Measurements from ENCODE around the gene JMJD1C. TPM values are rescaled to one million over a fixed set of nuclear protein-coding genes. Genes with fewer than 3 reads are reported as not detected.

JMJD1C gene
- total RNA-seq, 1 experiment from 2014 or later = 139 TPM

DNA sequence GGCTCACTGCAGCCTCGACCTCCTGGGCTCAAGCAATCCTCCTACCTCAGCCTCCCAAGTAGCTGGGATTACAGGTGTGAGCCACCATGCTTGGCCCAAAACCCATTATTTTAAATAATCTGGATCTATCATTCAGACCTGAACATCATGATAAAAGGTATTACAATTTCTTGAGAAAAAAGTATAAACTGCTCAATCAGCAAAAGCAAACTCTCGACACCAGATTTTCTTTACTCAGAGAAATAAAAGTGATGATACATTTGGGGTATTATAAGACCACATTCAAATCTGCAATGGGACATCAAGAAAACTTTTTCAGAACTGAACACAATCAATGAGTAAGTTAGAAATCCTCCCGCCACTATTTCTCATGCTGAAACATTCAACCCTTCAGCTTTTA lies 41.2 kb downstream of the JMJD1C start:
- Histone ChIP-seq H3K4me3 (ENCODE audit: low read length) (no peak overlapping the region), H3F3A (ENCODE audit: low read length, unreplicated experiment) (no peaks in the 10 kb centered on the region), H3K79me2 (ENCODE audit: low read length) (peaks cover 96% of the 10 kb centered on the region), H2AFZ (ENCODE audit: low read length) (no peak overlapping the region), H3K4me2 (ENCODE audit: low read length) (no peak overlapping the region), H4K20me1 (ENCODE audit: low read length) (no peaks in the 10 kb centered on the region), H3K9me2 (replicated peaks; ENCODE audit: low read length) (no peaks in the 10 kb centered on the region), H3K9me3 (ENCODE audit: low read length) (no peaks in the 10 kb centered on the region), H3K27me3 (ENCODE audit: low read length) (no peaks in the 10 kb centered on the region), H3K36me3 (ENCODE audit: low read depth, low read length) (no peaks in the 10 kb centered on the region), H3K4me1 (ENCODE audit: insufficient read depth, low read length) (peaks cover 5% of the 10 kb centered on the region), H3K9ac (ENCODE audit: low read length) (no peak overlapping the region), H3K27ac (ENCODE audit: low read length) (no peak overlapping the region)
- intact Hi-C loops (cut with micrococcal nuclease) = no loop called here
- CTCF ChIA-PET = no interaction called here
- DNase-seq (no peak), ATAC-seq (no peak)
- POLR2A ChIA-PET (ENCODE audit: unreplicated experiment) = no interaction called here
- TF ChIP-seq EZH2phosphoT487 (IDR thresholded peaks at IDR 0.05; ENCODE audit: borderline replicate concordance, low read length) (no peak), EZH2 (IDR thresholded peaks at IDR 0.05; ENCODE audit: low read length, unreplicated experiment) (no peak)
- TF ChIP-seq, protein P1, sequence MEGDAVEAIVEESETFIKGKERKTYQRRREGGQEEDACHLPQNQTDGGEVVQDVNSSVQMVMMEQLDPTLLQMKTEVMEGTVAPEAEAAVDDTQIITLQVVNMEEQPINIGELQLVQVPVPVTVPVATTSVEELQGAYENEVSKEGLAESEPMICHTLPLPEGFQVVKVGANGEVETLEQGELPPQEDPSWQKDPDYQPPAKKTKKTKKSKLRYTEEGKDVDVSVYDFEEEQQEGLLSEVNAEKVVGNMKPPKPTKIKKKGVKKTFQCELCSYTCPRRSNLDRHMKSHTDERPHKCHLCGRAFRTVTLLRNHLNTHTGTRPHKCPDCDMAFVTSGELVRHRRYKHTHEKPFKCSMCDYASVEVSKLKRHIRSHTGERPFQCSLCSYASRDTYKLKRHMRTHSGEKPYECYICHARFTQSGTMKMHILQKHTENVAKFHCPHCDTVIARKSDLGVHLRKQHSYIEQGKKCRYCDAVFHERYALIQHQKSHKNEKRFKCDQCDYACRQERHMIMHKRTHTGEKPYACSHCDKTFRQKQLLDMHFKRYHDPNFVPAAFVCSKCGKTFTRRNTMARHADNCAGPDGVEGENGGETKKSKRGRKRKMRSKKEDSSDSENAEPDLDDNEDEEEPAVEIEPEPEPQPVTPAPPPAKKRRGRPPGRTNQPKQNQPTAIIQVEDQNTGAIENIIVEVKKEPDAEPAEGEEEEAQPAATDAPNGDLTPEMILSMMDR (conservative IDR thresholded peaks at IDR 0.05; ENCODE audit: low read depth, low read length) = no peak
- no TSS peak for BruUV-seq (replicated peaks)

DNA sequence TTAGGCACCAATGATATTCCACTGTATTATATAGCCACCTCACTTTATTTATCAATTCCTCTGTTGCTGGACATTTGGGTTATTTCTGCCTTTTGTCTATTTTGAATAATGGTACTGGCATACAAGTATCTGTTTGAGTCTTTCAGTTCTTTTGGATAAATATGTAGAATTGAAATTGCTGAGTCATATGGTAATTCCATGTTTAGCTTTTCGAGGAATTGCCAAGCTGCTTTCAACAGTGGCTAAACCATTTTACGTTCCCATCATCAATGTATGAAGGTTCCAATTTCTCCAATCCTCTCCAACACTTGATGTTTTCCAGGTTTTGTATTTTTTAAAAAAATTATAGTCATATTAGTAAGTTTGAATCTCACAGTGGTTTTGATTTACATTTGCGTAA lies 42.3 kb downstream of the JMJD1C start:
- H3K4me1 ChIP-seq (ENCODE audit: insufficient read depth, low read length) = no peaks in the 10 kb centered on the region
- BruUV-seq (replicated peaks) = TSS peak; percentile 16
- no peak overlapping the region for H3K27ac ChIP-seq (ENCODE audit: low read length)
- no peak overlapping the region for H3K4me3 ChIP-seq (ENCODE audit: low read length)
- no peaks in the 10 kb centered on the region for H4K20me1 ChIP-seq (ENCODE audit: low read length)
- ChIA-PET POLR2A (ENCODE audit: unreplicated experiment) (interaction anchor here (0.6 kb wide), 1 partner anchor 156 kb away, joined by 8 read pairs; no protein-coding TSS in a partner anchor), CTCF (no interaction called here)
- H3K36me3 ChIP-seq (ENCODE audit: low read depth, low read length) = no peaks in the 10 kb centered on the region
- TF ChIP-seq, protein P1 (conservative IDR thresholded peaks at IDR 0.05; ENCODE audit: low read depth, low read length) = no peak
- no peak for TF ChIP-seq EZH2phosphoT487 (IDR thresholded peaks at IDR 0.05; ENCODE audit: borderline replicate concordance, low read length)
- no peak for TF ChIP-seq EZH2 (IDR thresholded peaks at IDR 0.05; ENCODE audit: low read length, unreplicated experiment)
- ATAC-seq = no peak
- H3K27me3 ChIP-seq (ENCODE audit: low read length) = no peaks in the 10 kb centered on the region
- no peaks in the 10 kb centered on the region for H3K9me3 ChIP-seq (ENCODE audit: low read length)
- no peak overlapping the region for H3K9ac ChIP-seq (ENCODE audit: low read length)
- H3F3A ChIP-seq (ENCODE audit: low read length, unreplicated experiment) = no peaks in the 10 kb centered on the region
- H3K79me2 ChIP-seq (ENCODE audit: low read length) = peaks cover 92% of the 10 kb centered on the region
- intact Hi-C loops (cut with micrococcal nuclease) = no loop called here
- no peak overlapping the region for H3K4me2 ChIP-seq (ENCODE audit: low read length)
- H3K9me2 ChIP-seq (replicated peaks; ENCODE audit: low read length) = no peaks in the 10 kb centered on the region
- no peak overlapping the region for H2AFZ ChIP-seq (ENCODE audit: low read length)
- DNase-seq = no peak

DNA sequence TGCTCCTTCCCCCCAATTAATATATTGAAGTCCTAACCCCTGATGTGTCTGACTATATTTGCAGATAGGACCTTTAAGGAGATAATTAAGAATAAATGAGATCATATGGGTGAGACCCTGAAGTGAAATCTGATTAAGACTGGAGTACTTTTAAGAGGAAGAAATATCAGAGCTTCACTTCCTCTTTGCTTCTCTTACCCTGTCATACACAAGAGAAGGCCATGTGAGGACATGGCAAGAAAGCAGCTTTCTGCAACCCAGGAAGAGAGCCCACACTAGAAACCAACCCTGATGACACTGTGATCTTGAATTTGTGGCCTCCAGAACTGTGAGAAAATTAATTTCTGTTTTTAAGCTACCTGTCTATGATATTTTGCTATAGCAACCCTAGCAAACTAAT lies 44.2 kb downstream of the JMJD1C start:
- H3K36me3 ChIP-seq (ENCODE audit: low read depth, low read length) = no peaks in the 10 kb centered on the region
- ChIA-PET CTCF (no interaction called here), POLR2A (ENCODE audit: unreplicated experiment) (no interaction called here)
- H3K9ac ChIP-seq (ENCODE audit: low read length) = no peak overlapping the region
- no peaks in the 10 kb centered on the region for H4K20me1 ChIP-seq (ENCODE audit: low read length)
- peaks cover 93% of the 10 kb centered on the region for H3K79me2 ChIP-seq (ENCODE audit: low read length)
- ATAC-seq (0 out of 2 replicates have a peak, but pooled peaks have one; percentile 23), DNase-seq (no peak)
- H3K4me2 ChIP-seq (ENCODE audit: low read length) = no peak overlapping the region
- H3K4me3 ChIP-seq (ENCODE audit: low read length) = no peak overlapping the region
- intact Hi-C loops (cut with micrococcal nuclease) = no loop called here
- H3K9me3 ChIP-seq (ENCODE audit: low read length) = no peaks in the 10 kb centered on the region
- H3K27ac ChIP-seq (ENCODE audit: low read length) = no peak overlapping the region
- no peaks in the 10 kb centered on the region for H3K9me2 ChIP-seq (replicated peaks; ENCODE audit: low read length)
- H3K4me1 ChIP-seq (ENCODE audit: insufficient read depth, low read length) = peaks cover 13% of the 10 kb centered on the region
- no peaks in the 10 kb centered on the region for H3F3A ChIP-seq (ENCODE audit: low read length, unreplicated experiment)
- H2AFZ ChIP-seq (ENCODE audit: low read length) = no peak overlapping the region
- TF ChIP-seq EZH2 (IDR thresholded peaks at IDR 0.05; ENCODE audit: low read length, unreplicated experiment) = no peak
- no peak for TF ChIP-seq EZH2phosphoT487 (IDR thresholded peaks at IDR 0.05; ENCODE audit: borderline replicate concordance, low read length)
- TF ChIP-seq, protein P1 (conservative IDR thresholded peaks at IDR 0.05; ENCODE audit: low read depth, low read length) = no peak
- no TSS peak for BruUV-seq (replicated peaks)
- H3K27me3 ChIP-seq (ENCODE audit: low read length) = no peaks in the 10 kb centered on the region

All from PC-3 (cell line).